ENCODE data around the gene GARIN1A.

- TF ChIP-seq CTCF (conservative IDR thresholded peaks at IDR 0.05) (no peak), EZH2 (IDR thresholded peaks at IDR 0.05; ENCODE audit: low read depth) (no peak)
Observed at GRCh38 chr7:128673571-128673970, 1.5 kb downstream of the GARIN1A start.
